ENCODE measurements around the gene CCDC32. TPM values are rescaled to one million over a fixed set of nuclear protein-coding genes. Genes with fewer than 3 reads are reported as not detected.

The CCDC32 gene
- total RNA-seq, 1 experiment from 2014 or later: 8.9 TPM

DNA sequence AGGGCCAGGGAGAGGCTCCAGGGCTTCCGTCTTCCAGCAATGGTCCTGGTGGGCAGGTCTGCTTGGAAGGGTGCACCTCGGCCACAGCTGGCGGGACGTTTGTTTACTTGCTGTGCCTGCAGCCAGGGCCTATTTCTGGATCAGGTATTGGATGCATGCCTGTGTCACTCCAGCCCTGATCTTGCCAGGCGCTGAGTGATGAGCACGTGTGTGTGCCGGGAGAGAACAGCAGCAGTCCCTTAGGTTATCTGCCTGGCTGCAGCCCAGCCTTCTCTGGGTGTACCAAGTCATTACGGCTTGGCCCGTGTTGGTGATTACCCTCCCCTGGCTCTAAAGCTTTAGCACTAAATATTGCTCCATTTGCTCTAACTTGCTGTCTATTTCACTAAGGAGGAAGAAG lies 14.9 kb downstream of the CCDC32 start:
- H3K4me3 Mint-ChIP-seq: no peak overlapping the region
- Histone ChIP-seq H3K4ac (ENCODE audit: low read depth, low read length) (no peak overlapping the region), H3K4me1 (ENCODE audit: insufficient read depth, low read length) (peaks cover 7% of the 10 kb centered on the region; the same call in 1 of the 2 replicates), H3T11ph (ENCODE audit: low read length) (no peak overlapping the region), H3K14ac (ENCODE audit: insufficient read depth, low read length) (no peak overlapping the region), H3K56ac (ENCODE audit: insufficient read length, low read depth, low read length) (no peak overlapping the region), H3K27ac (ENCODE audit: insufficient read length, low read depth, low read length) (no peak overlapping the region), H2AK5ac (ENCODE audit: insufficient read length, low read length) (no peak overlapping the region), H3K23ac (ENCODE audit: insufficient read length, low read depth, low read length) (no peak overlapping the region), H4K8ac (replicated peaks; ENCODE audit: insufficient read length, low read depth, low read length) (no peak overlapping the region), H3K79me2 (ENCODE audit: insufficient read depth, low read length) (no peaks in the 10 kb centered on the region), H3K9ac (ENCODE audit: extremely low read depth, insufficient read length, low read length) (no peak overlapping the region), H2BK15ac (ENCODE audit: low read depth, low read length) (no peak overlapping the region), H4K20me1 (ENCODE audit: control insufficient read depth, insufficient read depth, insufficient read length) (no peaks in the 10 kb centered on the region), H3K23me2 (ENCODE audit: insufficient read length, low read depth, low read length, poor library complexity, severe bottlenecking) (no peaks in the 10 kb centered on the region), H2AFZ (ENCODE audit: low read length) (no peak overlapping the region), H3K9me3 (ENCODE audit: control insufficient read depth, low read depth, low read length) (no peaks in the 10 kb centered on the region), H4K5ac (ENCODE audit: insufficient read length, low read depth, low read length) (no peak overlapping the region), H3K4me2 (ENCODE audit: insufficient read depth, insufficient read length, low read length) (no peak overlapping the region), H2BK5ac (ENCODE audit: insufficient read length, low read length) (no peak overlapping the region), H3K27me3 (ENCODE audit: insufficient read depth, low read length) (no peaks in the 10 kb centered on the region), H2BK120ac (ENCODE audit: low read depth, low read length, poor library complexity, severe bottlenecking) (no peak overlapping the region), H3K18ac (ENCODE audit: insufficient read length, low read depth, low read length) (no peak overlapping the region), H2BK12ac (ENCODE audit: insufficient read length, low read depth, low read length) (no peak overlapping the region), H3K79me1 (ENCODE audit: insufficient read depth, low read depth, low read length, poor library complexity, severe bottlenecking) (no peaks in the 10 kb centered on the region), H4K91ac (ENCODE audit: insufficient read length, low read depth, low read length) (no peak overlapping the region), H2BK20ac (ENCODE audit: low read depth, low read length, poor library complexity, severe bottlenecking) (no peak overlapping the region)
- WGBS (ENCODE audit: extremely low coverage, insufficient read length, low lambda C conversion rate): no CpG with 5 or more reads among the region's 9 CpGs
- no peak for DNase-seq
- TF ChIP-seq CTCF (conservative IDR thresholded peaks at IDR 0.05): no peak
- H3K9me3 Mint-ChIP-seq: no peaks in the 10 kb centered on the region
- H3K27me3 Mint-ChIP-seq (ENCODE audit: low read depth): no peaks in the 10 kb centered on the region
- peaks cover 0 to 5% (median 4%) of the 10 kb centered on the region in 3 experiments; a peak in 3 of 7 replicates for H3K36me3 Mint-ChIP-seq (ENCODE audit: insufficient read depth in 1 of 3, low read depth in 3 of 3)
- no peak overlapping the region for H3K27ac Mint-ChIP-seq
- peaks cover 22 to 25% of the 10 kb centered on the region in 2 experiments for H3K4me1 Mint-ChIP-seq

Measured in H9 (cell line).